OCI-LY7 (cell line): Measurements from ENCODE around the gene PSMG1. TPM values are rescaled to one million over a fixed set of nuclear protein-coding genes. Genes with fewer than 3 reads are reported as not detected.
"Not testable (repeated sequence)": the region's sequence is repeated elsewhere in the genome, so short reads cannot be mapped to it uniquely, and the experiment has no call there.

Source experiments
- BruUV-seq: library from RNA; stranded (reverse); fragments of 400-500 nt; replicated peaks from 2 replicates; lab custom pipeline; 2021; lab: Mats Ljungman, UMichigan
- CTCF ChIA-PET: fragments of 300-600 bp; sonication (Branson Sonifier 250); formaldehyde crosslinking; loops from one replicate; lab custom pipeline; 2022; ENCODE audit warnings: antibody characterized with exemption; ENCODE audit not compliant: unreplicated experiment; lab: Charles Lee
- POLR2A ChIA-PET: fragments of 300-600 bp; sonication (Branson Sonifier 250); formaldehyde crosslinking; loops from one replicate; lab custom pipeline; 2022; ENCODE audit warnings: antibody characterized with exemption; lab: Charles Lee
- DNase-seq: peaks from one replicate; pipeline ENCODE4 v3.0.0-alpha.2; 2015; ENCODE audit warnings: low spot score
- H2AFZ ChIP-seq: fragments of 200-600 bp; sonication (generic), shearing (Covaris generic); 2 replicates; pipeline ENCODE4 v1.6.1; 2014; ENCODE audit warnings: mild to moderate bottlenecking, antibody characterized with exemption, low read length, moderate library complexity
- H3K27ac ChIP-seq: fragments of 200-600 bp; sonication (generic); 2 replicates; pipeline ENCODE4 v1.5.1; 2014; ENCODE audit warnings: mixed run types, low read depth, mild to moderate bottlenecking, moderate library complexity, low read length, inconsistent platforms; ENCODE audit not compliant: poor library complexity, severe bottlenecking
- H3K36me3 ChIP-seq: fragments of 200-600 bp; sonication (generic); 2 replicates; pipeline ENCODE4 v1.6.1; 2014; ENCODE audit warnings: mild to moderate bottlenecking, antibody characterized with exemption, low read length, moderate library complexity, mixed read lengths; ENCODE audit not compliant: insufficient read depth
- H3K4me1 ChIP-seq: fragments of 200-600 bp; sonication (generic); 2 replicates; pipeline ENCODE4 v1.5.1; 2014; ENCODE audit warnings: mild to moderate bottlenecking, low read length; ENCODE audit not compliant: insufficient read depth, poor library complexity, severe bottlenecking
- H3K4me2 ChIP-seq: fragments of 200-600 bp; sonication (generic); 2 replicates; pipeline ENCODE4 v1.6.1; 2014; ENCODE audit warnings: mild to moderate bottlenecking, low read length
- H3K4me3 ChIP-seq: fragments of 200-600 bp; sonication (generic); 2 replicates; pipeline ENCODE4 v1.5.1; 2014; ENCODE audit warnings: mild to moderate bottlenecking, low read depth, low read length; ENCODE audit not compliant: poor library complexity, severe bottlenecking
- H3K79me2 ChIP-seq: fragments of 200-600 bp; sonication (generic); 2 replicates; pipeline ENCODE4 v1.6.1; 2016; ENCODE audit warnings: low read depth, mild to moderate bottlenecking, low read length, moderate library complexity, mixed read lengths; ENCODE audit not compliant: insufficient read depth
- H3K9me2 ChIP-seq: fragments of 200-600 bp; sonication (generic); 2 replicates; pipeline ENCODE4 v1.6.1; 2016; ENCODE audit warnings: mild to moderate bottlenecking, low read length, mixed read lengths; ENCODE audit not compliant: insufficient read depth
- H3K9me3 ChIP-seq: fragments of 200-600 bp; sonication (generic); 2 replicates; pipeline ENCODE4 v1.6.1; 2014; ENCODE audit warnings: mild to moderate bottlenecking, mixed run types, low read length, mixed read lengths
- H4K20me1 ChIP-seq: fragments of 200-600 bp; sonication (generic); 2 replicates; pipeline ENCODE4 v1.6.1; 2014; ENCODE audit warnings: mild to moderate bottlenecking, antibody characterized with exemption, low read length, moderate library complexity, mixed read lengths; ENCODE audit not compliant: insufficient read depth
- EZH2phosphoT487 ChIP-seq: fragments of 200-600 bp; sonication (generic); IDR thresholded peaks from 2 replicates; pipeline ENCODE4 v1.6.1; 2018; ENCODE audit warnings: low read depth, borderline replicate concordance, mild to moderate bottlenecking, mixed run types, antibody characterized with exemption, low read length, moderate library complexity, mixed read lengths
- intact Hi-C: fragments of 100-400 bp; cut with micrococcal nuclease; formaldehyde crosslinking; loops from one replicate; pipeline ENCODE4 v1.10.0; 2022; ENCODE audit not compliant: unreplicated experiment
- total RNA-seq, 2 experiments: library from RNA; depleted of rRNA in 1 of 2; stranded (reverse); fragments of >200 nt in 1 of 2; shearing (Covaris generic) in 1 of 2; gene quantifications; 2 replicates each; pipeline ENCODE4 v1.2.3, GENCODE V29; 2014 to 2022
- TF ChIP-seq, protein P1 (sequence below): fragments of 200-600 bp; sonication (generic); conservative IDR thresholded peaks from 2 replicates; pipeline ENCODE4 v1.5.1; 2014; ENCODE audit warnings: mild to moderate bottlenecking, antibody characterized with exemption, low read length, moderate library complexity, mixed read lengths

The PSMG1 gene
- total RNA-seq, 2 experiments from 2014 or later, result 87.2 to 123 TPM

DNA sequence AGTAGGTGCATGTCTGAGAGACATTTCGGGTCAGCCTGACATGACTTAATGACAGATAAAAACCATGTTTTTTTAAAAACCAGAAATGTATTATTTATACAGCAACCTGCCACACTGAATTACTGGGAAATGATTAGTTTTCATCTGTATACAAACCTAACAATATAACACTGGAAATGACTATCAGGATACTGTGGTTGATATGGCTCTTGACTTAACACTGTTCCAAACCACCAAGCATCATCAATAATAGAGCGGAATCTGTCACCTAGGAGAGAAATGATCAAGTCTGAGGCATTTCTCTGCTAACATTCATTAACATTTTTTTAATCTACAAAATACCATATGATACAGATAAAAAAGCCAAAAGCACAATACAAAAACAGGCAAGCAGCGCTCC, 41.7 kb upstream of the PSMG1 start:
- Histone ChIP-seq H3K4me1 (no peaks in the 10 kb centered on the region), H3K9me2 (no peaks in the 10 kb centered on the region), H4K20me1 (no peaks in the 10 kb centered on the region), H3K36me3 (peaks cover 91% of the 10 kb centered on the region), H3K4me2 (no peak overlapping the region), H3K27ac (no peak overlapping the region), H3K9me3 (no peaks in the 10 kb centered on the region), H3K4me3 (no peak overlapping the region), H2AFZ (no peak overlapping the region), H3K79me2 (no peaks in the 10 kb centered on the region)
- POLR2A ChIA-PET, result no interaction called here
- intact Hi-C loops, result no loop called here
- DNase-seq, result no peak
- CTCF ChIA-PET, result no interaction called here
- TF ChIP-seq, protein P1, sequence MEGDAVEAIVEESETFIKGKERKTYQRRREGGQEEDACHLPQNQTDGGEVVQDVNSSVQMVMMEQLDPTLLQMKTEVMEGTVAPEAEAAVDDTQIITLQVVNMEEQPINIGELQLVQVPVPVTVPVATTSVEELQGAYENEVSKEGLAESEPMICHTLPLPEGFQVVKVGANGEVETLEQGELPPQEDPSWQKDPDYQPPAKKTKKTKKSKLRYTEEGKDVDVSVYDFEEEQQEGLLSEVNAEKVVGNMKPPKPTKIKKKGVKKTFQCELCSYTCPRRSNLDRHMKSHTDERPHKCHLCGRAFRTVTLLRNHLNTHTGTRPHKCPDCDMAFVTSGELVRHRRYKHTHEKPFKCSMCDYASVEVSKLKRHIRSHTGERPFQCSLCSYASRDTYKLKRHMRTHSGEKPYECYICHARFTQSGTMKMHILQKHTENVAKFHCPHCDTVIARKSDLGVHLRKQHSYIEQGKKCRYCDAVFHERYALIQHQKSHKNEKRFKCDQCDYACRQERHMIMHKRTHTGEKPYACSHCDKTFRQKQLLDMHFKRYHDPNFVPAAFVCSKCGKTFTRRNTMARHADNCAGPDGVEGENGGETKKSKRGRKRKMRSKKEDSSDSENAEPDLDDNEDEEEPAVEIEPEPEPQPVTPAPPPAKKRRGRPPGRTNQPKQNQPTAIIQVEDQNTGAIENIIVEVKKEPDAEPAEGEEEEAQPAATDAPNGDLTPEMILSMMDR, result no peak
- no peak for TF ChIP-seq EZH2phosphoT487
- no TSS peak for BruUV-seq

DNA sequence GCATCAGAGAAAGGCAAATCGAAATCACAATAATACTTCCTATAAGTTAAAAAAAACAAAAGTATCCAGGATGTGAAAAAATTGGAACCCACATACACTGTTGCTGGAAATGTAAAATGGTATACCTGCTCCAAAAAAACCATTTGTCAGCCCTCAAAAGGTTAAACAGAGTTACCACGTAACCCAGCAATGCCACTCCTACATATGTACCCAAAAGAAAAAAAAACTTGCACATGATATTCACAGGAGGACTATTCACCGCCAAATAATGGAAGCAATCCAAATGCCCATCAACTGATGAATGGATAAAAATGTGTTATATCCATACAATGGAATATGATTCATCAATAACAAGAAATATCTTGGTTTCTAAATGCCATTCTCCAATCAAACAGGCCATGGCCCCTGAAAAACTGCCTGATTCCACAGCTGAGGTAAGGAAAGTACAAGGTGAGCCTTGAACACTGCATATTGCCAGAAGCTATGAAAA, 38.8 kb upstream of the PSMG1 start:
- CTCF ChIA-PET, result no interaction called here
- no peak overlapping the region for H3K27ac ChIP-seq
- H3K4me1 ChIP-seq, result no peaks in the 10 kb centered on the region
- no peaks in the 10 kb centered on the region for H3K9me3 ChIP-seq
- no peak overlapping the region for H3K4me2 ChIP-seq
- BruUV-seq, result TSS peak; percentile 6
- no peak overlapping the region for H3K4me3 ChIP-seq
- intact Hi-C loops, result no loop called here
- no peaks in the 10 kb centered on the region for H3K9me2 ChIP-seq
- no peaks in the 10 kb centered on the region for H3K79me2 ChIP-seq
- H3K36me3 ChIP-seq, result peaks cover 80% of the 10 kb centered on the region
- POLR2A ChIA-PET, result no interaction called here
- DNase-seq, result no peak
- H4K20me1 ChIP-seq, result no peaks in the 10 kb centered on the region
- TF ChIP-seq EZH2phosphoT487, result no peak
- TF ChIP-seq, protein P1, result no peak
- H2AFZ ChIP-seq, result no peak overlapping the region

DNA sequence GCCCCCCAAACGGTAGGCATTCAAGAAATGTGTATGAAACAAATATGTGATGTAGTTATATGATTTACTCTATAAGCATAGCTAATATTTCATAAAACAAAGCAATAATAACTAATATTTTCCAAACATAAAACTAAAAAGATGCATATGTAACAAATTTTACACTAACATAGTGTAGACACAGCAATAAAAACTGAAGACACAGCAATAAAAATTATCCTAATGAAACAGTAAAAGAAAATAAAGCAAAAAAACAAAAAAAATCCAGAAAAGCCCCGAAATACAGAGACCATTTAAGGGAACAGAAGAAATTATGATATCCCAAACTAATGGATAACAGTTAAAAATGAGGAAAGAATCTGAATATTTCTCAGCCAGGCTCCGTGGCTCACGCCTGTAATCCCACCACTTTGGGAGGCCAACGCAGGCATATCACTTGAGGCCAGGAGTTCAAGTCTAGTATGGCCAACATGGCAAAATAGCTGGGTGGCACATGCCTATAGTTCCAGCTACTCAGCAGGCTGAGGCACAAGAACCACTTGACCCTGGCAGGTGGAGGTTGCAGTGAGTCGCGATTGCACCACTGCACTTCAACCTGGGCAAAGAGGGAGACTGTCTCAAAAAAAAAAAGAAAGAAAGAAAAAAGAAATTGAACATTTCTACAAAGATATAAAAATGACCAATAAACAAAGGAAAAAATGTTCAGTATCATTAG, 38.2 kb upstream of the PSMG1 start:
- Histone ChIP-seq H3K27ac (no peak overlapping the region), H3K4me3 (no peak overlapping the region), H3K79me2 (no peaks in the 10 kb centered on the region), H2AFZ (no peak overlapping the region), H4K20me1 (no peaks in the 10 kb centered on the region), H3K4me2 (no peak overlapping the region), H3K9me3 (no peaks in the 10 kb centered on the region), H3K4me1 (no peaks in the 10 kb centered on the region), H3K9me2 (no peaks in the 10 kb centered on the region), H3K36me3 (peaks cover 74% of the 10 kb centered on the region)
- no peak for TF ChIP-seq EZH2phosphoT487
- intact Hi-C loops, result no loop called here
- POLR2A ChIA-PET, result interaction anchor here (0.7 kb wide), 1 partner anchor 13 kb away, joined by 4 read pairs; no protein-coding TSS in a partner anchor
- CTCF ChIA-PET, result no interaction called here
- BruUV-seq, result no TSS peak
- no peak for DNase-seq

DNA sequence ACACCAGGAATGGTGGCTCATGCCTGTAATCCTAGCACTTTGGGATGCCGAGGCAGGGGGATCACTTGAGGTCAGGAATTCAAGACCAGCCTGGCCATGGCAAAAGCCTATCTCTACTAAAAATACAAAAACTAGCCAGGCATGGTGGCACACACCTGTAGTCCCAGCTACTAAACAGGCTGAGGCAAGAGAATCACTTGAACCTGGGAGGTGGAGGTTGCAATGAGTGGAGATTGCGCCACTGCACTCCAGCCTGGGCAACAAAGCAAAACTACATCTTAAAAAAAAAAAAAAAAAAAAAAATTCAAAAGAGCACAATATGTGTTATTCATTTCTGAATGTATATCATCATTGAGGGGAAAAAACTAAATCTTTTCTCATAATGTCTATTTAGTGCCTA, 37.6 kb upstream of the PSMG1 start:
- H3K4me1 ChIP-seq, H3K79me2 ChIP-seq, H3K9me2 ChIP-seq, H2AFZ ChIP-seq, CTCF ChIA-PET, BruUV-seq, H4K20me1 ChIP-seq, H3K9me3 ChIP-seq, H3K4me3 ChIP-seq, H3K4me2 ChIP-seq, intact Hi-C loops, DNase-seq, H3K27ac ChIP-seq: not testable (repeated sequence)
- POLR2A ChIA-PET, result interaction anchor here (0.6 to 0.7 kb wide), 3 partner anchors 14 to 453 kb away, joined by 3 to 5 read pairs (median 4); no protein-coding TSS in a partner anchor
- H3K36me3 ChIP-seq, result peaks cover 72% of the 10 kb centered on the region
